T47D (cell line): ENCODE data around the gene PER1.

Source experiments
- DNase-seq, 2 experiments: peaks; one replicate each; pipeline versions ENCODE4 v3.0.0 to v3.0.0-alpha.2; 2011 to 2012; ENCODE audit warnings: low read depth in 1 of 2, low spot score in 1 of 2
- JUND ChIP-seq: IDR thresholded peaks from 2 replicates; pipeline ENCODE4 v1.6.1; 2012; ENCODE audit warnings: low read depth
- in situ Hi-C: cut with HindIII; loops from 2 replicates; pipeline ENCODE4 v1.10.0; 2016; ENCODE audit warnings: low sequenced_read_pairs, low pct_unique_long_range_greater_than_20kb

The PER1 gene

DNA sequence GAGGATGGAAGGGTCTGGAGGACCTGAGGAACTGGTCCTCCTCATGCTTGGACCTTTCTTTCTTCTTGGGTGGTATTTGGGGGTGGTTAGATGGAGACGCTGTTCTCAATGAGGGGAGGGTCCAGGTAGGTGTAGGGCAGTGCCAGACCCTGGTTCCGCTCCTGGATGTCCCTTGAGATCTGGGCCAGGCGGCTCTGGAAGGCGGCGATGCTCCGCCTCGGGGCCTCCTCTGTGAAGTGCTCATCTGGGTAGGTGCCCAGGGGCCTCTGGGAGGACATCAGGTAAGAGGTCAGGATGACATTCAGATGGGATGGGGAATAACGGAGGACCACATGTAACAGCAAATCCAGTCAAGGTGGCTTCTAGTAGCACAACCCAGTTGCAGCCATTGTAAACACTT is 55.7 kb downstream of the PER1 start:
- in situ Hi-C loops: no loop called here
- no peak for DNase-seq
- no peak for TF ChIP-seq JUND

DNA sequence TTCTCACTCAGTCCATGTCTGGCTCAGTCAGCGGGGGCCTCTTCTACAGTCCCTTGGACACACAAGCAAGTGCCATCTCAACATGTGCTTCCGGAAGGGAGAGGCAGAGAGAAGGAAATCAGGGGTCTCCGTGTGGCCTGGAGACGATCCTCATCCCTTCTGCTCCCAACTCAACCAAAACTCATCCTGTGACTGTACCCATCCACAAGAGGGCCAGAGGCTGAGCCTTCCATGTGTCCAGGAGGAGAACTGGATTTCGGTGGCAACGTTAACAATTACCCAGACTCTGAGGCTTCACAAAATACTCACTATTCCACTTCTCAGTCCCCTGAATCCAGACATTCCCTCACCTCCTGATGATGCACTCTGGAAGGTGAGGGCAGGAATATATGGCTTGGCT is 56.8 kb downstream of the PER1 start:
- TF ChIP-seq JUND: no peak
- DNase-seq: no peak
- in situ Hi-C loops: no loop called here

DNA sequence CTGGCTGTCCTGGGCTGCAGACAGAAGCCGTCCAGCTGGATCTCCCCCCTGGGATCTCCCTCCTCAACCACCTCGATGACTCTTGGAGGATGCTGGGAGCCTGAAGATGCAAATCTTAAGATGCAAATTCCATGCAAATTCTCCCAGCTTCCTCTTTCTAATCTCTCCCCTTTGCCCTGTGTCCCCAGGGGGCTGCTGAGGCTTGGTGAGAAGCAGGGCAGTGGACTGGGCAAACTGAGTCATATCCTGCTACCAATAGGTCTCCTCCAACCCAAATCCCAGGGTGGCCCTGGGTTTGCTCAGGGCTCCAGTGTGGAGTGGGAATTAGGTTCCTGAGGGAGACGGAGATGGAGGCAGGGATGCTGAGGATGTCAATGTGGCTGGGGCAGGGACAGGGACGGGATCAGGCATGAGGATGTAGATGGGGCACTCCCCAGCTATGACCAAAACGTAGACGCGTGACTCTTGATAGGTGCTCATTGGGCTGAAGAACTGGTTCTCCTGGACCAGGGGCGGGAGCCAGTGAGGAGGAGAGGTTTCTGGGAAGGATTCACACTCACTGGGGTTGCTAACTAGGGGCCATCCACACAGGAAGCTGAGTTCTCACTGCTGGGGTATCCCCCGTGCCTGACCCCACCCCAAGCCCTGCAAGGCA is 61.0 kb downstream of the PER1 start:
- peak in 1 of 2 experiments; percentile 22 for DNase-seq
- TF ChIP-seq JUND: no peak
- in situ Hi-C loops: no loop called here
